Measurements from ENCODE around the gene PDAP1. TPM values are rescaled to one million over a fixed set of nuclear protein-coding genes. Genes with fewer than 3 reads are reported as not detected.

Gene PDAP1
- total RNA-seq, 1 experiment from 2014 or later: 200 TPM

DNA sequence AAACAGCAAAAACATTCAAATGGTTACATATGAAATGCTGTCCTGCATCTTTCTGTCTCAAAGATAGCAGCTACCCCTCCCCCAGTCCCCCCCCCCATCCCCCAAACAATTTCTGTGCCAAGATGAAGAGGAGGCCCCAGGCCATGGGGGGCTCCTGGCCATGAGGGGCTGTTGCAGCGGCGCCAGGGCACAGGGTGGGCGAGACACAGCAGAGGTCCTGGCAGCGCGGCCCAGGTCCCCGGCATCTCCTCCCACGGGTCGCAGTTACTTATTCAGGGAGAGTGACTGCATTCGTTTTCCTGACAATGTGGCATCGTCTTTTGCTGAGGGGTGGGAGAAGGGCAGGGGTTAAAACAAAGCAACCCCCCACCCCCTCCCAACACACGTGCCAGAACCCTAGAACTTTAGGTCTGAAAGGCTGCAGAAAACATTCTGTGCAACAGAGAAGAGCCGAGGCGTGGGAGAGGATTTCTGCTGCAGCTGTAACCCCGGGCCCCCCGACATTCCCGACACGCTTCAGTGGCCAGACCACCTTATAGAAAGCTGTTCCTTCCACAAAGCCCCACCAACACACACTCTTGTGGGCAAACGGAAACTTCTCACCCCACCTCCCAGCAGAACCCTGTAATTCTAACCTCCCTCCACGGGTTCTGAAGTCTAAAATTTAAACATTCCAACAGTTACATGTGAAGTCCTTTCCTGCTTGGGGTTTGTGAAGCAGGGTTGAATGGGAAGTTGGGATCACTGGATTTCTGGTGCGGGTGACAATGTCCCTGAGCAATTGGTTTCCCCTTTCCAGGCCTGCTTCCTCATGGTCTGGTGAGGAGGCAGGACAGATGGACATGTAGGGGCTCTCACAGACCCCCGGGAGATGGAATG is 11.7 kb downstream of the PDAP1 start:
- intact Hi-C loops (cut with micrococcal nuclease): no loop called here
- Mint-ChIP-seq H3K4me1 (ENCODE audit: insufficient read depth, unreplicated experiment) (no peaks in the 10 kb centered on the region), H3K9me3 (ENCODE audit: unreplicated experiment) (no peaks in the 10 kb centered on the region), H3K27me3 (ENCODE audit: insufficient read depth, unreplicated experiment) (no peaks in the 10 kb centered on the region), H3K36me3 (ENCODE audit: insufficient read depth, unreplicated experiment) (peaks cover 96% of the 10 kb centered on the region), H3K4me3 (ENCODE audit: unreplicated experiment) (no peak overlapping the region), H3K27ac (ENCODE audit: low read depth, unreplicated experiment) (no peak overlapping the region)
- no peak for DNase-seq (ENCODE audit: unreplicated experiment)
- ChIA-PET CTCF (no interaction called here), POLR2A (interaction anchor here (1.2 kb wide), 1 partner anchor 19 kb away, joined by 3 read pairs; no protein-coding TSS in a partner anchor)
- BruUV-seq (replicated peaks): no TSS peak
- TF ChIP-seq, protein P1, sequence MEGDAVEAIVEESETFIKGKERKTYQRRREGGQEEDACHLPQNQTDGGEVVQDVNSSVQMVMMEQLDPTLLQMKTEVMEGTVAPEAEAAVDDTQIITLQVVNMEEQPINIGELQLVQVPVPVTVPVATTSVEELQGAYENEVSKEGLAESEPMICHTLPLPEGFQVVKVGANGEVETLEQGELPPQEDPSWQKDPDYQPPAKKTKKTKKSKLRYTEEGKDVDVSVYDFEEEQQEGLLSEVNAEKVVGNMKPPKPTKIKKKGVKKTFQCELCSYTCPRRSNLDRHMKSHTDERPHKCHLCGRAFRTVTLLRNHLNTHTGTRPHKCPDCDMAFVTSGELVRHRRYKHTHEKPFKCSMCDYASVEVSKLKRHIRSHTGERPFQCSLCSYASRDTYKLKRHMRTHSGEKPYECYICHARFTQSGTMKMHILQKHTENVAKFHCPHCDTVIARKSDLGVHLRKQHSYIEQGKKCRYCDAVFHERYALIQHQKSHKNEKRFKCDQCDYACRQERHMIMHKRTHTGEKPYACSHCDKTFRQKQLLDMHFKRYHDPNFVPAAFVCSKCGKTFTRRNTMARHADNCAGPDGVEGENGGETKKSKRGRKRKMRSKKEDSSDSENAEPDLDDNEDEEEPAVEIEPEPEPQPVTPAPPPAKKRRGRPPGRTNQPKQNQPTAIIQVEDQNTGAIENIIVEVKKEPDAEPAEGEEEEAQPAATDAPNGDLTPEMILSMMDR (IDR thresholded peaks at IDR 0.05; ENCODE audit: unreplicated experiment): no peak

DNA sequence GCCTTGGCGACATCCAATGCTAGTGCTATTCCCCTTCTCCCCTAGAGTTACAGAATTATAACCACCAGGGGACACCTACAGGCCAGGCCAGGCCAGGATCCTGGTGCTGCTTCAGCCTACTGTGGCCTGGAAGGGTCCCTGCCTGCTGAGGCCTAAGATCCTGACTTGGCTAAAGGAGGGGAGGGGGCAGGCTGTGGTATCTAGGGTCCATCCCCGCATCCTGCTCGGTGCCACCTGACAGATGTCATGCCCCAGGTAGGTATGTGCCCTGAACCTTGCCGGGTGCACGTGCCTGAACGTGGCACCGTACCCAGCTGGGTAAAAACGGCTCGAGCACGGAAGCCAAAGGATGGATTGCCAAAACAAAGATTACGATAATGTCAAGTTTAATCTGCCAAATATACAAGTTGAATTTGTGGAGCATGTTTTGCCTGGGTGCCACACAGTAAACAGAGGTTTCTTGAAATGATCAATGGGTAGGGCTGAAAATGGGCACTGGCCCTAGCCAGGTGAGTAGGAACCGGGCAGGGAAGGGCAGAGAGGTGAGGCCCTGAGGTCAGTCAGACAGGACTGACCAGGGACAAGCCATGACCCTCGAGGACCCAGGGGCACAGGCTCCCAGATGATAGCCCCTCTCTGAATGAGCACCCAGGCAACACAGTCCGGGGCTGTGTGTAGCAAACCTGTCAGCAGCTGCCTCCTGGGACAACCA is 12.6 kb downstream of the PDAP1 start:
- Mint-ChIP-seq H3K27ac (ENCODE audit: low read depth, unreplicated experiment) (no peak overlapping the region), H3K4me1 (ENCODE audit: insufficient read depth, unreplicated experiment) (no peaks in the 10 kb centered on the region), H3K27me3 (ENCODE audit: insufficient read depth, unreplicated experiment) (no peaks in the 10 kb centered on the region), H3K36me3 (ENCODE audit: insufficient read depth, unreplicated experiment) (peaks cover 96% of the 10 kb centered on the region), H3K9me3 (ENCODE audit: unreplicated experiment) (no peaks in the 10 kb centered on the region), H3K4me3 (ENCODE audit: unreplicated experiment) (no peak overlapping the region)
- no peak for DNase-seq (ENCODE audit: unreplicated experiment)
- intact Hi-C loops (cut with micrococcal nuclease): no loop called here
- CTCF ChIA-PET: no interaction called here
- TF ChIP-seq, protein P1 (IDR thresholded peaks at IDR 0.05; ENCODE audit: unreplicated experiment): no peak
- POLR2A ChIA-PET: interaction anchor here (1.2 kb wide), 1 partner anchor 18 kb away, joined by 3 read pairs; no protein-coding TSS in a partner anchor
- BruUV-seq (replicated peaks): TSS peak; percentile 98

DNA sequence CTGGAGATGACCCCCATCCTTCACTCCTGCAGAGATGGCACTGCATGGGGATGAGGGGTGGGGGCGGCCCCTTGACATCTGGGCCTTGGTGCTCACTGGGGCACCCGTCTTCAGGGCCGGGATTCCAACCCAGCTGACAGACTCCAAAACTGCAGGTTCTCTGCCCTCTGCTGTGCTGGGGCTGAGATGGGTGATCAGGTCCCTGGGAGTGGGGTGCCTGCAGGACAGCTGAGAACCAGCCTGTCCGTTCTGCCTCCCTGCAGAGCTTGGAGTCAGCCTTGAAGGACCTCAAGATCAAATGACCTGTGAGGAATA is 14.3 kb downstream of the PDAP1 start:
- intact Hi-C loops (cut with micrococcal nuclease): no loop called here
- DNase-seq (ENCODE audit: unreplicated experiment): no peak
- no peak overlapping the region for H3K27ac Mint-ChIP-seq (ENCODE audit: low read depth, unreplicated experiment)
- no peaks in the 10 kb centered on the region for H3K4me1 Mint-ChIP-seq (ENCODE audit: insufficient read depth, unreplicated experiment)
- H3K9me3 Mint-ChIP-seq (ENCODE audit: unreplicated experiment): no peaks in the 10 kb centered on the region
- peaks cover 95% of the 10 kb centered on the region for H3K36me3 Mint-ChIP-seq (ENCODE audit: insufficient read depth, unreplicated experiment)
- TF ChIP-seq, protein P1 (IDR thresholded peaks at IDR 0.05; ENCODE audit: unreplicated experiment): no peak
- ChIA-PET CTCF (no interaction called here), POLR2A (interaction anchor here (1.2 to 3.1 kb wide), 2 partner anchors 14 to 15 kb away, joined by 3 to 12 read pairs; partner anchors contain the start of genes BUD31 and PDAP1)
- no TSS peak for BruUV-seq (replicated peaks)
- H3K27me3 Mint-ChIP-seq (ENCODE audit: insufficient read depth, unreplicated experiment): no peaks in the 10 kb centered on the region
- H3K4me3 Mint-ChIP-seq (ENCODE audit: unreplicated experiment): no peak overlapping the region
